CD4-positive, alpha-beta T cell (primary cell): ENCODE data around the gene TM4SF4. TPM values are rescaled to one million over a fixed set of nuclear protein-coding genes. Genes with fewer than 3 reads are reported as not detected.

Experiments
- ATAC-seq: fragments of 200-7000 bp; cut with Tn5 transposase; one replicate; pipeline ENCODE4 v1.10.0; 2022; ENCODE audit warnings: mild to moderate bottlenecking; ENCODE audit not compliant: poor library complexity
- CTCF ChIA-PET: fragments of 350-600 bp; sonication (Branson Sonifier 250); formaldehyde crosslinking; loops from one replicate; lab custom pipeline; 2021; ENCODE audit warnings: antibody characterized with exemption, inconsistent platforms; lab: Charles Lee
- POLR2A ChIA-PET: fragments of 350-600 bp; sonication (Branson Sonifier 250); formaldehyde crosslinking; loops from one replicate; lab custom pipeline; 2021; ENCODE audit warnings: antibody characterized with exemption, inconsistent platforms; lab: Charles Lee
- DNase-seq, 14 experiments: peaks; one replicate each; pipeline ENCODE4 v3.0.0-alpha.2; 2013 to 2020; ENCODE audit warnings: mixed read lengths in 2 of 14
- H3K27ac ChIP-seq, 2 donors: one replicate each; pipeline versions ENCODE4 v1.5.1 to v1.7.0; 2013; ENCODE audit warnings: low read length in 2 of 2, low read depth in 1 of 2, mild to moderate bottlenecking in 1 of 2
- H3K27me3 ChIP-seq, 2 experiments: 1 replicate in 1 of 2; 2 replicates in 1 of 2; pipeline versions ENCODE4 v1.6.1 to v1.7.0; 2013; ENCODE audit warnings: low read length in 2 of 2, control low read depth in 1 of 2, mild to moderate bottlenecking in 1 of 2, moderate library complexity in 1 of 2; ENCODE audit not compliant: insufficient read depth in 2 of 2, control insufficient read depth in 1 of 2
- H3K36me3 ChIP-seq: one replicate; pipeline ENCODE4 v1.6.1; 2013; ENCODE audit warnings: low read length, control low read depth; ENCODE audit not compliant: insufficient read depth
- H3K4me1 ChIP-seq: one replicate; pipeline ENCODE4 v1.6.1; 2013; ENCODE audit warnings: low read length, control low read depth; ENCODE audit not compliant: insufficient read depth
- H3K4me3 ChIP-seq: one replicate; pipeline ENCODE4 v1.5.1; 2013; ENCODE audit warnings: mild to moderate bottlenecking, low read length, moderate library complexity
- H3K9me3 ChIP-seq, 2 experiments: 1 replicate in 1 of 2; 2 replicates in 1 of 2; pipeline versions ENCODE4 v1.6.1 to v1.7.0; 2013; ENCODE audit warnings: low read length in 2 of 2, mild to moderate bottlenecking in 2 of 2, control low read depth in 1 of 2, moderate library complexity in 1 of 2; ENCODE audit not compliant: control insufficient read depth in 1 of 2, insufficient read depth in 1 of 2
- H3K27ac Mint-ChIP-seq: one replicate; pipeline ENCODE4 v1.8.0; 2020; ENCODE audit warnings: mixed read lengths
- H3K27me3 Mint-ChIP-seq: one replicate; pipeline ENCODE4 v1.8.0; 2021; ENCODE audit warnings: mixed read lengths
- H3K36me3 Mint-ChIP-seq: one replicate; pipeline ENCODE4 v1.8.0; 2021; ENCODE audit warnings: low read depth, mixed read lengths
- H3K4me1 Mint-ChIP-seq: one replicate; pipeline ENCODE4 v1.8.0; 2021; ENCODE audit warnings: low read depth, mixed read lengths
- H3K4me3 Mint-ChIP-seq: one replicate; pipeline ENCODE4 v1.8.0; 2020; ENCODE audit warnings: mild to moderate bottlenecking, mixed read lengths
- H3K9me3 Mint-ChIP-seq: one replicate; pipeline ENCODE4 v1.8.0; 2020; ENCODE audit warnings: mixed read lengths
- CTCF ChIP-seq: fragments of 200-600 bp; IDR thresholded peaks from one replicate; pipeline ENCODE4 v1.8.0; 2022; ENCODE audit warnings: antibody characterized with exemption, mild to moderate bottlenecking
- intact Hi-C, 2 experiments: fragments of 100-400 bp; cut with DNase I in 1 of 2; cut with micrococcal nuclease in 1 of 2; formaldehyde crosslinking; loops; one replicate each; pipeline versions ENCODE4 v1.15.1 to v1.9.0; 2023 to 2025; cut with DNase I, micrococcal nuclease
- total RNA-seq, 174 experiments: library from RNA in 2 of 174; stranded (reverse) in 2 of 174; gene quantifications; one replicate each; pipeline ENCODE4 v1.2.3 and lab custom pipeline; 2021 to 2026

TM4SF4 gene
- total RNA-seq, 2 experiments from 2014 or later, result not detected

- no peaks in the 10 kb centered on the region for H3K4me1 Mint-ChIP-seq
- H3K4me3 ChIP-seq, result no peak overlapping the region
- ChIA-PET POLR2A (no interaction called here), CTCF (no interaction called here)
- no peaks in the 10 kb centered on the region for H3K4me1 ChIP-seq
- no peak for ATAC-seq
- H3K27me3 Mint-ChIP-seq, result peaks cover 4% of the 10 kb centered on the region
- intact Hi-C loops, result no loop called here
- H3K9me3 ChIP-seq, result no peaks in the 10 kb centered on the region
- no peaks in the 10 kb centered on the region for H3K9me3 Mint-ChIP-seq
- H3K36me3 ChIP-seq, result no peaks in the 10 kb centered on the region
- H3K4me3 Mint-ChIP-seq, result no peak overlapping the region
- H3K27ac Mint-ChIP-seq, result no peak overlapping the region
- no peak for TF ChIP-seq CTCF
- DNase-seq, result no peak
- no peaks in the 10 kb centered on the region for H3K36me3 Mint-ChIP-seq
- no peak overlapping the region for H3K27ac ChIP-seq
- no peaks in the 10 kb centered on the region for H3K27me3 ChIP-seq
Measured at GRCh38 chr3:149528340-149528650, 53.8 kb downstream of the TM4SF4 start.

GRCh38 chr3:149529099-149529498 lies 54.6 kb downstream of the TM4SF4 start:
- ATAC-seq (no peak), DNase-seq (no peak)
- Mint-ChIP-seq H3K4me3 (no peak overlapping the region), H3K36me3 (no peaks in the 10 kb centered on the region), H3K27me3 (no peaks in the 10 kb centered on the region), H3K4me1 (no peaks in the 10 kb centered on the region), H3K9me3 (no peaks in the 10 kb centered on the region), H3K27ac (no peak overlapping the region)
- ChIA-PET CTCF (no interaction called here), POLR2A (no interaction called here)
- Histone ChIP-seq H3K4me3 (no peak overlapping the region), H3K27me3 (no peaks in the 10 kb centered on the region), H3K36me3 (no peaks in the 10 kb centered on the region), H3K9me3 (no peaks in the 10 kb centered on the region), H3K27ac (no peak overlapping the region), H3K4me1 (no peaks in the 10 kb centered on the region)
- TF ChIP-seq CTCF, result no peak
- intact Hi-C loops, result no loop called here

GRCh38 chr3:149532489-149533180 lies 58.1 kb downstream of the TM4SF4 start:
- no peak overlapping the region for H3K4me3 Mint-ChIP-seq
- CTCF ChIA-PET, result no interaction called here

More at GRCh38 chr3:149532489-149533180, 58.1 kb downstream of the TM4SF4 start:
- Histone ChIP-seq H3K36me3 (no peaks in the 10 kb centered on the region), H3K27ac (no peak overlapping the region), H3K27me3 (no peaks in the 10 kb centered on the region), H3K4me1 (no peaks in the 10 kb centered on the region), H3K9me3 (no peaks in the 10 kb centered on the region), H3K4me3 (peak overlapping the region; percentile 13)
- H3K36me3 Mint-ChIP-seq, result no peaks in the 10 kb centered on the region
- DNase-seq (no peak), ATAC-seq (no peak)
- no peaks in the 10 kb centered on the region for H3K27me3 Mint-ChIP-seq
- intact Hi-C loops, result no loop called here
- no peak for TF ChIP-seq CTCF
- no peaks in the 10 kb centered on the region for H3K4me1 Mint-ChIP-seq
- no peaks in the 10 kb centered on the region for H3K9me3 Mint-ChIP-seq
- POLR2A ChIA-PET, result no interaction called here
- no peak overlapping the region for H3K27ac Mint-ChIP-seq
